HEK293 (cell line): ENCODE results near the gene ST6GALNAC1.

Experiments
- CTCF ChIA-PET: fragments of 350-600 bp; formaldehyde crosslinking; extraction: SDS; loops from one replicate; lab custom pipeline; 2021; ENCODE audit warnings: antibody characterized with exemption; lab: Yijun Ruan, JAX
- POLR2A ChIA-PET: fragments of 300-600 bp; formaldehyde crosslinking; extraction: SDS; loops from one replicate; lab custom pipeline; 2020; ENCODE audit warnings: antibody characterized with exemption, inconsistent platforms; lab: Yijun Ruan, JAX
- H3K27ac ChIP-seq: fragments of 200-500 bp; sonication (Bioruptor generic); 2 replicates; pipeline ENCODE4 v1.5.1; 2014; ENCODE audit warnings: low read depth, low read length, control low read depth, inconsistent platforms; ENCODE audit errors: extremely low read depth
- H3K36me3 ChIP-seq, 2 experiments: fragments of 200-500 bp in 1 of 2; sonication (Bioruptor generic) in 1 of 2; 1 replicate in 1 of 2; 2 replicates in 1 of 2; pipeline ENCODE4 v1.5.1; 2014 to 2017; ENCODE audit warnings: inconsistent platforms in 2 of 2, low read length in 2 of 2; ENCODE audit not compliant: control insufficient read depth in 2 of 2, insufficient read depth in 1 of 2
- H3K4me1 ChIP-seq: fragments of 200-500 bp; sonication (Bioruptor generic); 2 replicates; pipeline ENCODE4 v1.5.1; 2014; ENCODE audit warnings: mild to moderate bottlenecking, low read length, inconsistent platforms; ENCODE audit not compliant: control insufficient read depth, insufficient read depth
- H3K4me3 ChIP-seq: 2 replicates; pipeline ENCODE4 v1.5.1; 2011; ENCODE audit warnings: low read depth, mild to moderate bottlenecking, control low read depth, low read length, moderate library complexity
- H3K9me3 ChIP-seq: fragments of 200-500 bp; sonication (Bioruptor generic); 2 replicates; pipeline ENCODE4 v1.5.1; 2014; ENCODE audit warnings: low read depth, low read length, inconsistent platforms; ENCODE audit not compliant: control insufficient read depth, insufficient read depth
- GFI1B ChIP-seq: fragments of 450-650 bp; formaldehyde crosslinking; IDR thresholded peaks from 2 replicates; pipeline ENCODE4 v1.5.1; 2016; ENCODE audit warnings: missing biosample characterization, missing genetic modification characterization
- GLI2 ChIP-seq: fragments of 450-650 bp; formaldehyde crosslinking; IDR thresholded peaks from 2 replicates; pipeline ENCODE4; 2017; ENCODE audit warnings: missing biosample characterization, missing genetic modification characterization, low read depth, borderline replicate concordance
- PRDM10 ChIP-seq: fragments of 450-650 bp; formaldehyde crosslinking; IDR thresholded peaks from 2 replicates; pipeline ENCODE4 v1.5.1; 2016; ENCODE audit warnings: missing biosample characterization, missing genetic modification characterization
- SCRT1 ChIP-seq: fragments of 450-650 bp; formaldehyde crosslinking; IDR thresholded peaks from 2 replicates; pipeline ENCODE4 v1.5.1; 2016; ENCODE audit warnings: missing biosample characterization, missing genetic modification characterization, borderline replicate concordance
- TCF7L2 ChIP-seq: IDR thresholded peaks from 2 replicates; pipeline ENCODE4 v1.6.1; 2011; ENCODE audit warnings: low read depth, mild to moderate bottlenecking, inconsistent platforms, low read length, moderate library complexity, borderline replicate concordance
- ZBTB1 ChIP-seq: fragments of 450-650 bp; formaldehyde crosslinking; IDR thresholded peaks from 2 replicates; pipeline ENCODE4 v1.5.1; 2016; ENCODE audit warnings: missing biosample characterization, missing genetic modification characterization
- ZBTB6 ChIP-seq: fragments of 450-650 bp; formaldehyde crosslinking; IDR thresholded peaks from 2 replicates; pipeline ENCODE4 v1.5.1; 2017; ENCODE audit warnings: missing biosample characterization, missing genetic modification characterization
- ZBTB7A ChIP-seq: fragments of 450-650 bp; formaldehyde crosslinking; IDR thresholded peaks from 2 replicates; pipeline ENCODE4 v1.5.1; 2016; ENCODE audit warnings: low read depth, missing biosample characterization, missing genetic modification characterization
- ZFP69B ChIP-seq: fragments of 450-650 bp; formaldehyde crosslinking; IDR thresholded peaks from 2 replicates; pipeline ENCODE4 v1.5.1; 2016; ENCODE audit warnings: missing biosample characterization, missing genetic modification characterization
- ZIC2 ChIP-seq: fragments of 450-650 bp; formaldehyde crosslinking; IDR thresholded peaks from 2 replicates; pipeline ENCODE4 v1.5.1; 2016; ENCODE audit warnings: missing biosample characterization, missing genetic modification characterization
- ZNF146 ChIP-seq: fragments of 450-650 bp; formaldehyde crosslinking; IDR thresholded peaks from 2 replicates; pipeline ENCODE4 v1.5.1; 2016; ENCODE audit warnings: missing biosample characterization, missing genetic modification characterization
- ZNF155 ChIP-seq: fragments of 450-650 bp; formaldehyde crosslinking; IDR thresholded peaks from 2 replicates; pipeline ENCODE4 v1.5.1; 2016; ENCODE audit warnings: missing biosample characterization, missing genetic modification characterization
- ZNF174 ChIP-seq: fragments of 450-650 bp; formaldehyde crosslinking; IDR thresholded peaks from 2 replicates; pipeline ENCODE4 v1.5.0; 2017; ENCODE audit warnings: missing biosample characterization, mild to moderate bottlenecking, missing genetic modification characterization
- ZNF2 ChIP-seq: fragments of 450-650 bp; formaldehyde crosslinking; IDR thresholded peaks from 2 replicates; pipeline ENCODE4 v1.5.1; 2016; ENCODE audit warnings: missing biosample characterization, missing genetic modification characterization
- ZNF239 ChIP-seq: fragments of 450-650 bp; formaldehyde crosslinking; IDR thresholded peaks from 2 replicates; pipeline ENCODE4 v1.5.1; 2016; ENCODE audit warnings: missing biosample characterization, missing genetic modification characterization
- ZNF350 ChIP-seq: fragments of 450-650 bp; formaldehyde crosslinking; IDR thresholded peaks from 2 replicates; pipeline ENCODE4 v1.5.0; 2017; ENCODE audit warnings: missing biosample characterization, mild to moderate bottlenecking, missing genetic modification characterization
- ZNF362 ChIP-seq: fragments of 450-650 bp; formaldehyde crosslinking; IDR thresholded peaks from 2 replicates; pipeline ENCODE4 v1.5.1; 2016; ENCODE audit warnings: missing biosample characterization, missing genetic modification characterization
- ZNF501 ChIP-seq: fragments of 450-650 bp; formaldehyde crosslinking; IDR thresholded peaks from 2 replicates; pipeline ENCODE4 v1.5.1; 2016; ENCODE audit warnings: missing biosample characterization, missing genetic modification characterization
- ZNF624 ChIP-seq: fragments of 450-650 bp; formaldehyde crosslinking; IDR thresholded peaks from 2 replicates; pipeline ENCODE4 v1.5.1; 2017; ENCODE audit warnings: missing biosample characterization, missing genetic modification characterization
- ZNF660 ChIP-seq: fragments of 450-650 bp; IDR thresholded peaks from 2 replicates; pipeline ENCODE4 v1.5.1; 2018; ENCODE audit warnings: missing biosample characterization, mild to moderate bottlenecking, missing genetic modification characterization
- ZNF664 ChIP-seq: fragments of 450-650 bp; formaldehyde crosslinking; IDR thresholded peaks from 2 replicates; pipeline ENCODE4 v1.5.1; 2016; ENCODE audit warnings: missing biosample characterization, missing genetic modification characterization
- ZNF704 ChIP-seq: fragments of 450-650 bp; formaldehyde crosslinking; IDR thresholded peaks from 2 replicates; pipeline ENCODE4 v1.5.1; 2016; ENCODE audit warnings: missing biosample characterization, missing genetic modification characterization
- ZSCAN23 ChIP-seq: fragments of 450-650 bp; formaldehyde crosslinking; IDR thresholded peaks from 2 replicates; pipeline ENCODE4 v1.5.1; 2016; ENCODE audit warnings: missing biosample characterization, missing genetic modification characterization
- TF ChIP-seq, protein P1 (sequence below): fragments of 450-650 bp; formaldehyde crosslinking; IDR thresholded peaks from 2 replicates; pipeline ENCODE4 v1.5.1; 2016; ENCODE audit warnings: missing biosample characterization, missing genetic modification characterization

The ST6GALNAC1 gene

GRCh38 chr17:76588182-76588581, 55.4 kb downstream of the ST6GALNAC1 start:
- H3K9me3 ChIP-seq: no peaks in the 10 kb centered on the region
- CTCF ChIA-PET: interaction anchor here (0.6 to 1.4 kb wide), 3 partner anchors 62 to 121 kb away, joined by 3 read pairs; no protein-coding TSS in a partner anchor

GRCh38 chr17:76586741-76587487, 56.6 kb downstream of the ST6GALNAC1 start:
- Histone ChIP-seq H3K27ac (no peak overlapping the region; the same call in 1 of the 2 replicates), H3K4me1 (0 out of 2 replicates have a peak, but pooled peaks cover 3% of the 10 kb centered on the region), H3K36me3 (no peaks in the 10 kb centered on the region), H3K9me3 (no peaks in the 10 kb centered on the region), H3K4me3 (no peak overlapping the region)
- ChIA-PET POLR2A (interaction anchor here (0.6 to 2.0 kb wide), 6 partner anchors 13 to 89 kb away, joined by 4 to 15 read pairs (median 6); no protein-coding TSS in a partner anchor), CTCF (interaction anchor here (0.6 to 2.4 kb wide), 7 partner anchors 14 to 752 kb away, joined by 3 to 10 read pairs (median 6); no protein-coding TSS in a partner anchor)
- TF ChIP-seq ZIC2 (tag by site-specific recombination) (peak; percentile 92), ZSCAN23 (0 out of 2 replicates have a peak, but pooled peaks have one; percentile 53), ZBTB6 (peak; percentile 20; the same call in 1 of the 2 replicates), TCF7L2 (no peak), GLI2 (tag by site-specific recombination) (no peak), ZNF2 (tag by site-specific recombination) (0 out of 2 replicates have a peak, but pooled peaks have one; percentile 67), ZFP69B (tag by site-specific recombination) (peak; percentile 30; the same call in 1 of the 2 replicates), SCRT1 (tag by site-specific recombination) (peak; percentile 100), ZBTB7A (tag by site-specific recombination) (no peak; the same call in 1 of the 2 replicates)
- TF ChIP-seq, protein P1, sequence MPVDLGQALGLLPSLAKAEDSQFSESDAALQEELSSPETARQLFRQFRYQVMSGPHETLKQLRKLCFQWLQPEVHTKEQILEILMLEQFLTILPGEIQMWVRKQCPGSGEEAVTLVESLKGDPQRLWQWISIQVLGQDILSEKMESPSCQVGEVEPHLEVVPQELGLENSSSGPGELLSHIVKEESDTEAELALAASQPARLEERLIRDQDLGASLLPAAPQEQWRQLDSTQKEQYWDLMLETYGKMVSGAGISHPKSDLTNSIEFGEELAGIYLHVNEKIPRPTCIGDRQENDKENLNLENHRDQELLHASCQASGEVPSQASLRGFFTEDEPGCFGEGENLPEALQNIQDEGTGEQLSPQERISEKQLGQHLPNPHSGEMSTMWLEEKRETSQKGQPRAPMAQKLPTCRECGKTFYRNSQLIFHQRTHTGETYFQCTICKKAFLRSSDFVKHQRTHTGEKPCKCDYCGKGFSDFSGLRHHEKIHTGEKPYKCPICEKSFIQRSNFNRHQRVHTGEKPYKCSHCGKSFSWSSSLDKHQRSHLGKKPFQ (tag by site-specific recombination): peak; percentile 72

More at GRCh38 chr17:76588182-76588581, 55.4 kb downstream of the ST6GALNAC1 start:
- no peak overlapping the region for H3K27ac ChIP-seq
- no peak for TF ChIP-seq GFI1B
- no peak for TF ChIP-seq ZNF155 (tag by site-specific recombination)
- TF ChIP-seq ZNF660 (tag by site-specific recombination): no peak
- TF ChIP-seq ZNF146 (tag by site-specific recombination): no peak
- TF ChIP-seq ZNF704: no peak
- TF ChIP-seq ZNF362 (tag by site-specific recombination): no peak
- TF ChIP-seq ZNF664 (tag by site-specific recombination): no peak
- no peak for TF ChIP-seq ZNF350 (tag by site-specific recombination)
- no peak for TF ChIP-seq ZNF239 (tag by site-specific recombination)
- no peak for TF ChIP-seq PRDM10
- TF ChIP-seq ZNF174 (tag by site-specific recombination): no peak
- TF ChIP-seq ZBTB7A (tag by site-specific recombination): no peak
- TF ChIP-seq ZBTB1 (tag by site-specific recombination): no peak
- no peak for TF ChIP-seq ZNF624 (tag by site-specific recombination)
- TF ChIP-seq ZNF501 (tag by site-specific recombination): no peak
- POLR2A ChIA-PET: interaction anchor here (1.2 to 1.9 kb wide), 2 partner anchors 31 to 83 kb away, joined by 3 to 6 read pairs; no protein-coding TSS in a partner anchor
- H3K4me1 ChIP-seq: peaks cover 4% of the 10 kb centered on the region; the same call in 1 of the 2 replicates
- no peak overlapping the region for H3K4me3 ChIP-seq
- H3K36me3 ChIP-seq: no peaks in the 10 kb centered on the region
